ENCODE data around the gene CDYL2.

Gene CDYL2

GRCh38 chr16:80802902-80803301, 1.5 kb downstream of the CDYL2 start:
- H3K4me3 ChIP-seq (ENCODE audit: low read depth, low read length), result no peak overlapping the region
- DNase-seq (ENCODE audit: low read depth), result no peak
- no peak for TF ChIP-seq CTCF (IDR thresholded peaks at IDR 0.05; ENCODE audit: low read depth, low read length)

DNA sequence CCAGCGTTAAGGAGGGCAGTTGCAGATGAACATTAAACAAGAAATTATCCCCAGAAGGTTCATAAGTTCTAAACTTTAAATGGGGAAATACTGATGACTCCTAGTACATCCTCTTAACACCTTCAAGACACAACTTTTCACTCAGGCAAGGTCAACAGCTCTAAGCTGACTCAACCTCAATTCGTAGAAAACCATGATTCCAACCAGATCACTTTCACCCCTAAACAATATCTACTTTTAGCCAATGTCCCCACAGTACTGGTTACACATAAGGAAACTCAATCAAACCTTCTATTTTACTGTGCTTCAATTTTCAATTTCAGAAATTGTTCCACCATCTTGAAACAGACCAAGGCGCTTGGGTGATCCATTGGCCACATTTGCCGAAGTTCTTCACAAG, 2.3 kb downstream of the CDYL2 start:
- H3K4me3 ChIP-seq (ENCODE audit: low read depth, low read length), result no peak overlapping the region
- TF ChIP-seq, protein P1, sequence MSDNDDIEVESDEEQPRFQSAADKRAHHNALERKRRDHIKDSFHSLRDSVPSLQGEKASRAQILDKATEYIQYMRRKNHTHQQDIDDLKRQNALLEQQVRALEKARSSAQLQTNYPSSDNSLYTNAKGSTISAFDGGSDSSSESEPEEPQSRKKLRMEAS (IDR thresholded peaks at IDR 0.05; ENCODE audit: low read depth, low read length), result no peak
- no peak for TF ChIP-seq POLR2A (IDR thresholded peaks at IDR 0.05; ENCODE audit: extremely low read depth, insufficient read length)
- no peak for TF ChIP-seq MYC (IDR thresholded peaks at IDR 0.05; ENCODE audit: low read depth, low read length)
- no peak for TF ChIP-seq CTCF (IDR thresholded peaks at IDR 0.05; ENCODE audit: low read depth, low read length)
- DNase-seq (ENCODE audit: low read depth), result no peak

DNA sequence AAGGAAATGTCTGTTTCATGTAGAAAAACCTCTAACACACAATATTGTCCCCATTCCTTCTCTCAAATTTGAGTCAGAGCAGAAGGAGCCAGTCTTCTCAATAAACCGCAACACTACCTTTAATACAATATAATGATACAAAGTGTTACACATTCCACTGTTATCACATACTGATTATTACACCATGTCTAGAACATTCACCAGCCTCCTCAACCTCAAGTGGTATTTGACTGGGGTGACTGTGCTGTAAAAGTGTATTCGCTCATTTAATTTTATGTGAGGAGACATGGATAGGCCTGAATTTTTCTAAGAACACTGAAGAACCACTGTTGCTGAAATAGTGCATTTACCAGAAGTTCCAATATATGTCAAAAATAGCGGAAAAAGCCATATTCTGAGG, 10.3 kb downstream of the CDYL2 start:
- no peak overlapping the region for H3K4me3 ChIP-seq (ENCODE audit: low read depth, low read length)
- TF ChIP-seq, protein P1 (IDR thresholded peaks at IDR 0.05; ENCODE audit: low read depth, low read length), result no peak
- no peak for TF ChIP-seq CTCF (IDR thresholded peaks at IDR 0.05; ENCODE audit: low read depth, low read length)
- no peak for DNase-seq (ENCODE audit: low read depth)

GRCh38 chr16:80792031-80792430, 12.4 kb downstream of the CDYL2 start:
- DNase-seq (ENCODE audit: low read depth), result no peak
- no peak overlapping the region for H3K4me3 ChIP-seq (ENCODE audit: low read depth, low read length)
- TF ChIP-seq, protein P1 (IDR thresholded peaks at IDR 0.05; ENCODE audit: low read depth, low read length), result no peak
- no peak for TF ChIP-seq CTCF (IDR thresholded peaks at IDR 0.05; ENCODE audit: low read depth, low read length)
- TF ChIP-seq MYC (IDR thresholded peaks at IDR 0.05; ENCODE audit: low read depth, low read length), result no peak
- no peak for TF ChIP-seq POLR2A (IDR thresholded peaks at IDR 0.05; ENCODE audit: extremely low read depth, insufficient read length)

DNA sequence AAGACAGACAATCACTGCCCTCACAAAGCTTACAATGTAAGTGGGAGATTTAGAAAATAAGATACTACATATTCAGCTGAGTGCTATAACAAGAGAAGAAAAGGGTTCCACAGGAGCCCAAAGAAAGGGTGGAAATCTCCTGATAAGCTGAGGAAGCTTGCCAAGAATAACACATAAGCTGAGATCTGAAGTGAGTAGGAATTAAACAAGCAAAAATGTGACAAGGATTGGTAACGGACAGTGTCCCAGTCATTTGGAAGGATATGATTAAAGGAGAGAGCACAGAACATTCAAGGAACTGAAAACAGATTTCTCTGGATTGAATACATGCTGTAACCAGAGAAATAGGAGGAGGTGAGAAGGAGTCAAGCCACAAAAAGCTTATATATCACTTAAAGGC, 13.0 kb downstream of the CDYL2 start:
- TF ChIP-seq, protein P1 (IDR thresholded peaks at IDR 0.05; ENCODE audit: low read depth, low read length), result no peak
- TF ChIP-seq MYC (IDR thresholded peaks at IDR 0.05; ENCODE audit: low read depth, low read length) (no peak), CTCF (IDR thresholded peaks at IDR 0.05; ENCODE audit: low read depth, low read length) (no peak), POLR2A (IDR thresholded peaks at IDR 0.05; ENCODE audit: extremely low read depth, insufficient read length) (no peak)
- DNase-seq (ENCODE audit: low read depth), result no peak
- H3K4me3 ChIP-seq (ENCODE audit: low read depth, low read length), result no peak overlapping the region

DNA sequence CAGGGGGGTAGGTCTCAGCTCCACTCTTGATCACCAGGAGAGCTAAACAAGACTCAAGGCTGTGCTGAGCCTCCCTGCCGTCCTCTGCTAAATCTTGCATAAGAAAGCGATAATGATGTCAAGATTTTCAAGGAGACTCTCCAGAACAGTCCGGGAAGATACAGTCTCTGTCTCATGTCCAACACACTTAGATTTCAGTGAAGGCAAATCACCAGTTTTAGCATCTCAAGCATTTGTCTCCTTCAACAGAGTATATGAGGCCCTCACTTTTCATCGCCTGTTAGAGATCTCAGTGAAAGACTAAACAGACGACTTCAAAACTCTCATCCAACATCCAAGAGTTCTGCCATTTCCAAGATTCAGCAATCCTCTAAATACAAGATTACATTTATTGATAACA, 13.6 kb downstream of the CDYL2 start:
- no peak overlapping the region for H3K4me3 ChIP-seq (ENCODE audit: low read depth, low read length)
- TF ChIP-seq CTCF (IDR thresholded peaks at IDR 0.05; ENCODE audit: low read depth, low read length), result no peak
- TF ChIP-seq POLR2A (IDR thresholded peaks at IDR 0.05; ENCODE audit: extremely low read depth, insufficient read length), result no peak
- TF ChIP-seq, protein P1 (IDR thresholded peaks at IDR 0.05; ENCODE audit: low read depth, low read length), result no peak
- TF ChIP-seq MYC (IDR thresholded peaks at IDR 0.05; ENCODE audit: low read depth, low read length), result no peak
- no peak for DNase-seq (ENCODE audit: low read depth)

Measured in NB4 (cell line).